Measurements from ENCODE around the gene GPR39. TPM values are rescaled to one million over a fixed set of nuclear protein-coding genes. Genes with fewer than 3 reads are reported as not detected.

The GPR39 gene
- polyA plus RNA-seq, 3 donors from 2014 or later = not detected

GRCh38 chr2:132419235-132419634 is 2.6 kb downstream of the GPR39 start:
- Mint-ChIP-seq H3K4me3 (no peak overlapping the region), H3K36me3 (no peaks in the 10 kb centered on the region), H3K4me1 (no peaks in the 10 kb centered on the region), H3K27ac (no peak overlapping the region), H3K27me3 (ENCODE audit: low read depth in 3 of 3) (peaks cover 2 to 4% (median 3%) of the 10 kb centered on the region in 3 donors), H3K9me3 (peaks cover 3 to 20% (median 6%) of the 10 kb centered on the region in 6 donors)
- no peak for DNase-seq

GRCh38 chr2:132419941-132420340 is 3.3 kb downstream of the GPR39 start:
- peaks cover 2 to 3% (median 3%) of the 10 kb centered on the region in 3 donors for H3K27me3 Mint-ChIP-seq (ENCODE audit: low read depth in 3 of 3)
- no peak overlapping the region for H3K4me3 Mint-ChIP-seq
- no peak for DNase-seq
- H3K4me1 Mint-ChIP-seq = no peaks in the 10 kb centered on the region
- peaks cover 4 to 20% (median 7%) of the 10 kb centered on the region in 6 donors for H3K9me3 Mint-ChIP-seq
- H3K27ac Mint-ChIP-seq = no peak overlapping the region
- no peaks in the 10 kb centered on the region for H3K36me3 Mint-ChIP-seq

- Mint-ChIP-seq H3K4me1 (no peaks in the 10 kb centered on the region), H3K27ac (no peak overlapping the region), H3K27me3 (ENCODE audit: low read depth in 3 of 3) (peaks cover 2 to 3% (median 3%) of the 10 kb centered on the region in 3 donors), H3K9me3 (peaks cover 4 to 20% (median 8%) of the 10 kb centered on the region in 6 donors), H3K36me3 (no peaks in the 10 kb centered on the region), H3K4me3 (no peak overlapping the region)
- no peak for DNase-seq
These were observed 4.5 kb downstream of the GPR39 start for GRCh38 chr2:132420816-132421805.

GRCh38 chr2:132422736-132423135 is 6.1 kb downstream of the GPR39 start:
- no peak for DNase-seq
- no peak overlapping the region for H3K4me3 Mint-ChIP-seq
- no peaks in the 10 kb centered on the region for H3K36me3 Mint-ChIP-seq
- H3K27ac Mint-ChIP-seq = no peak overlapping the region
- peaks cover 4 to 19% (median 8%) of the 10 kb centered on the region in 6 donors for H3K9me3 Mint-ChIP-seq
- no peaks in the 10 kb centered on the region for H3K4me1 Mint-ChIP-seq
- H3K27me3 Mint-ChIP-seq (ENCODE audit: low read depth in 3 of 3) = peaks cover 0 to 3% (median 2%) of the 10 kb centered on the region in 3 donors

GRCh38 chr2:132424526-132425121 is 8.0 kb downstream of the GPR39 start:
- DNase-seq = no peak
- Mint-ChIP-seq H3K36me3 (peaks cover 0 to under 1% (median 0%) of the 10 kb centered on the region in 3 donors), H3K4me3 (no peak overlapping the region), H3K9me3 (peaks cover 1 to 20% (median 7%) of the 10 kb centered on the region in 6 donors), H3K27ac (no peak overlapping the region), H3K27me3 (ENCODE audit: low read depth in 3 of 3) (peaks cover 0 to 3% (median 2%) of the 10 kb centered on the region in 3 donors), H3K4me1 (no peaks in the 10 kb centered on the region)

- no peak for DNase-seq
- Mint-ChIP-seq H3K9me3 (peaks cover 1 to 20% (median 7%) of the 10 kb centered on the region in 6 donors), H3K27me3 (ENCODE audit: low read depth in 3 of 3) (peaks cover 0 to 2% (median 0%) of the 10 kb centered on the region in 3 donors), H3K27ac (no peak overlapping the region), H3K36me3 (peaks cover 0 to 4% (median 0%) of the 10 kb centered on the region in 3 donors), H3K4me3 (no peak overlapping the region), H3K4me1 (no peaks in the 10 kb centered on the region)
These were observed 9.4 kb downstream of the GPR39 start for GRCh38 chr2:132426033-132426432.

- Mint-ChIP-seq H3K36me3 (peaks cover 0 to 4% (median 0%) of the 10 kb centered on the region in 3 donors), H3K4me3 (no peak overlapping the region), H3K27ac (no peak overlapping the region), H3K9me3 (peaks cover 1 to 17% (median 4%) of the 10 kb centered on the region in 6 donors), H3K27me3 (ENCODE audit: low read depth in 3 of 3) (peaks cover 0 to 2% (median 0%) of the 10 kb centered on the region in 3 donors), H3K4me1 (no peaks in the 10 kb centered on the region)
- DNase-seq = no peak
These were observed 10.1 kb downstream of the GPR39 start for GRCh38 chr2:132426656-132427055.

GRCh38 chr2:132429351-132429750 is 12.7 kb downstream of the GPR39 start:
- H3K9me3 Mint-ChIP-seq = peaks cover 0 to 23% (median 4%) of the 10 kb centered on the region in 6 donors
- peaks cover 0 to 4% (median 0%) of the 10 kb centered on the region in 3 donors for H3K36me3 Mint-ChIP-seq
- no peak for DNase-seq
- no peaks in the 10 kb centered on the region for H3K4me1 Mint-ChIP-seq
- no peak overlapping the region for H3K27ac Mint-ChIP-seq
- H3K27me3 Mint-ChIP-seq (ENCODE audit: low read depth in 3 of 3) = no peaks in the 10 kb centered on the region
- H3K4me3 Mint-ChIP-seq = no peak overlapping the region

- DNase-seq = no peak
- H3K27ac Mint-ChIP-seq = no peak overlapping the region
- peaks cover 0 to 30% (median 2%) of the 10 kb centered on the region in 6 donors for H3K9me3 Mint-ChIP-seq
- no peaks in the 10 kb centered on the region for H3K27me3 Mint-ChIP-seq (ENCODE audit: low read depth in 3 of 3)
- H3K4me3 Mint-ChIP-seq = no peak overlapping the region
- H3K4me1 Mint-ChIP-seq = no peaks in the 10 kb centered on the region
- H3K36me3 Mint-ChIP-seq = peaks cover 0 to 4% (median 0%) of the 10 kb centered on the region in 3 donors
These were observed 13.5 kb downstream of the GPR39 start for GRCh38 chr2:132429941-132430573.

- Mint-ChIP-seq H3K27ac (no peak overlapping the region), H3K9me3 (peaks cover 0 to 36% (median 1%) of the 10 kb centered on the region in 6 donors), H3K4me3 (no peak overlapping the region), H3K27me3 (ENCODE audit: low read depth in 3 of 3) (no peaks in the 10 kb centered on the region), H3K4me1 (no peaks in the 10 kb centered on the region), H3K36me3 (peaks cover 0 to 4% (median 0%) of the 10 kb centered on the region in 3 donors)
- DNase-seq = no peak
These were observed 14.3 kb downstream of the GPR39 start for GRCh38 chr2:132430895-132431294.

GRCh38 chr2:132437852-132438669 is 21.5 kb downstream of the GPR39 start:
- Mint-ChIP-seq H3K4me1 (no peaks in the 10 kb centered on the region), H3K9me3 (peaks cover 0 to 34% (median 6%) of the 10 kb centered on the region in 6 donors), H3K36me3 (no peaks in the 10 kb centered on the region), H3K4me3 (no peak overlapping the region), H3K27me3 (ENCODE audit: low read depth in 3 of 3) (peaks cover 0 to 2% (median 0%) of the 10 kb centered on the region in 3 donors), H3K27ac (no peak overlapping the region)
- DNase-seq = no peak

- no peaks in the 10 kb centered on the region for H3K4me1 Mint-ChIP-seq
- H3K4me3 Mint-ChIP-seq = no peak overlapping the region
- DNase-seq = no peak
- H3K27me3 Mint-ChIP-seq (ENCODE audit: low read depth in 3 of 3) = peaks cover 0 to 2% (median 0%) of the 10 kb centered on the region in 3 donors
- no peak overlapping the region for H3K27ac Mint-ChIP-seq
- peaks cover 0 to 34% (median 5%) of the 10 kb centered on the region in 6 donors for H3K9me3 Mint-ChIP-seq
- no peaks in the 10 kb centered on the region for H3K36me3 Mint-ChIP-seq
These were observed 22.1 kb downstream of the GPR39 start for GRCh38 chr2:132438691-132439090.

Data from immature natural killer cell (primary cell).